DMS114 treated with DMSO at 0.1 percent for 48 hours (cell line): ENCODE measurements around the gene RASL10B.

Source experiments
- DNase-seq: peaks from one replicate; lab custom pipeline; 2025; ENCODE audit not compliant: unreplicated experiment; lab: John Stamatoyannopoulos, UW

Gene RASL10B

GRCh38 chr17:35716897-35717465 lies 14.5 kb upstream of the RASL10B start:
- DNase-seq: no peak

GRCh38 chr17:35717475-35717874 lies 14.0 kb upstream of the RASL10B start:
- no peak for DNase-seq

GRCh38 chr17:35723735-35724134 lies 7.7 kb upstream of the RASL10B start:
- no peak for DNase-seq

- DNase-seq: no peak
These were observed 6.4 kb upstream of the RASL10B start for GRCh38 chr17:35725058-35725457.

- DNase-seq: no peak
These were observed 5.7 kb upstream of the RASL10B start for GRCh38 chr17:35725802-35726126.

GRCh38 chr17:35726127-35726952 lies 5.1 kb upstream of the RASL10B start:
- DNase-seq: no peak

GRCh38 chr17:35726953-35727460 lies 4.4 kb upstream of the RASL10B start:
- no peak for DNase-seq

GRCh38 chr17:35727635-35728034 lies 3.8 kb upstream of the RASL10B start:
- DNase-seq: no peak

- DNase-seq: no peak
These were observed 2.9 kb upstream of the RASL10B start for GRCh38 chr17:35728551-35728950.

- no peak for DNase-seq
These were observed 2.0 kb upstream of the RASL10B start for GRCh38 chr17:35729405-35729833.

GRCh38 chr17:35730400-35731005 lies 936 bp upstream of the RASL10B start:
- no peak for DNase-seq

GRCh38 chr17:35731917-35732805 lies 722 bp downstream of the RASL10B start:
- no peak for DNase-seq

GRCh38 chr17:35732806-35733136 lies 1.3 kb downstream of the RASL10B start:
- no peak for DNase-seq

GRCh38 chr17:35733366-35733765 lies 1.9 kb downstream of the RASL10B start:
- DNase-seq: no peak

- no peak for DNase-seq
These were observed 3.0 kb downstream of the RASL10B start for GRCh38 chr17:35734396-35734795.

- no peak for DNase-seq
These were observed 3.8 kb downstream of the RASL10B start for GRCh38 chr17:35735036-35735805.

- DNase-seq: no peak
These were observed 4.8 kb downstream of the RASL10B start for GRCh38 chr17:35736236-35736635.

GRCh38 chr17:35738519-35739133 lies 7.2 kb downstream of the RASL10B start:
- no peak for DNase-seq

GRCh38 chr17:35740216-35740615 lies 8.8 kb downstream of the RASL10B start:
- DNase-seq: no peak
